Smooth muscle cell (in vitro differentiated cells): ENCODE data around the gene ZNF624. TPM values are rescaled to one million over a fixed set of nuclear protein-coding genes. Genes with fewer than 3 reads are reported as not detected.

ENCODE experiments used
- DNase-seq: peaks from one replicate; lab custom pipeline; 2025; ENCODE audit not compliant: unreplicated experiment; lab: John Stamatoyannopoulos, UW
- H2AFZ ChIP-seq: fragments of 200-600 bp; sonication (generic); 2 replicates; pipeline ENCODE4 v1.6.0; 2016; ENCODE audit warnings: antibody characterized with exemption, low read depth, mild to moderate bottlenecking
- H3F3A ChIP-seq: fragments of 200-600 bp; sonication (generic); 2 replicates; pipeline ENCODE4 v1.6.0; 2017; ENCODE audit warnings: antibody characterized with exemption, low read depth
- H3K27ac ChIP-seq: fragments of 200-600 bp; sonication (generic); 2 replicates; pipeline ENCODE4 v1.5.1; 2016; ENCODE audit warnings: low read depth, mild to moderate bottlenecking
- H3K27me3 ChIP-seq: fragments of 200-600 bp; sonication (generic); 2 replicates; pipeline ENCODE4 v1.6.1; 2016; ENCODE audit warnings: low read depth, mild to moderate bottlenecking
- H3K36me3 ChIP-seq: fragments of 200-600 bp; sonication (generic); 2 replicates; pipeline ENCODE4 v1.5.1; 2016; ENCODE audit warnings: low read depth
- H3K4me1 ChIP-seq: fragments of 200-600 bp; sonication (generic); 2 replicates; pipeline ENCODE4 v1.5.1; 2016; ENCODE audit warnings: low read depth
- H3K4me2 ChIP-seq: fragments of 200-600 bp; sonication (generic); 2 replicates; pipeline ENCODE4 v1.6.0; 2016; ENCODE audit warnings: mild to moderate bottlenecking
- H3K4me3 ChIP-seq: fragments of 200-600 bp; sonication (generic); 2 replicates; pipeline ENCODE4 v1.5.1; 2016; ENCODE audit warnings: mild to moderate bottlenecking
- H3K79me2 ChIP-seq: fragments of 200-600 bp; sonication (generic); 2 replicates; pipeline ENCODE4 v1.6.0; 2016; ENCODE audit warnings: low read depth, mild to moderate bottlenecking
- H3K9ac ChIP-seq: fragments of 200-600 bp; sonication (generic); 2 replicates; pipeline ENCODE4 v1.6.0; 2016; ENCODE audit warnings: low read depth
- H3K9me3 ChIP-seq: fragments of 200-600 bp; sonication (generic); replicated peaks from 2 replicates; pipeline ENCODE4 v1.5.1; 2016; ENCODE audit warnings: low read depth
- H4K20me1 ChIP-seq: fragments of 200-600 bp; sonication (generic); 2 replicates; pipeline ENCODE4 v1.6.0; 2016; ENCODE audit warnings: low read depth
- WGBS: methylation state at CpG from one replicate; pipeline ENCODE4 v1.1.7; 2016; ENCODE audit warnings: low lambda C conversion rate; 5-methylcytosine and 5-hydroxymethylcytosine counted together
- polyA plus RNA-seq: library from polyadenylated mRNA; unstranded; fragments of >200 nt; fragmentation: Nextera tagmentation; extraction: Ambion mirVana; gene quantifications from 2 replicates; pipeline ENCODE4 v1.2.1, GENCODE V29; 2016
- total RNA-seq: library from RNA; depleted of rRNA; stranded (reverse); fragments of >200 nt; gene quantifications from 2 replicates; pipeline ENCODE4 v1.2.3, GENCODE V29; 2014
- TF ChIP-seq, protein P1 (sequence below): fragments of 200-600 bp; sonication (generic); IDR thresholded peaks from 2 replicates; pipeline ENCODE4 v1.5.1; 2017; ENCODE audit warnings: borderline replicate concordance, mild to moderate bottlenecking, antibody characterized with exemption; ENCODE audit not compliant: insufficient read depth, poor library complexity, severe bottlenecking

Gene ZNF624
- total and polyA plus RNA-seq, 2 experiments from 2014 or later, result 3.6 to 13.0 TPM

DNA sequence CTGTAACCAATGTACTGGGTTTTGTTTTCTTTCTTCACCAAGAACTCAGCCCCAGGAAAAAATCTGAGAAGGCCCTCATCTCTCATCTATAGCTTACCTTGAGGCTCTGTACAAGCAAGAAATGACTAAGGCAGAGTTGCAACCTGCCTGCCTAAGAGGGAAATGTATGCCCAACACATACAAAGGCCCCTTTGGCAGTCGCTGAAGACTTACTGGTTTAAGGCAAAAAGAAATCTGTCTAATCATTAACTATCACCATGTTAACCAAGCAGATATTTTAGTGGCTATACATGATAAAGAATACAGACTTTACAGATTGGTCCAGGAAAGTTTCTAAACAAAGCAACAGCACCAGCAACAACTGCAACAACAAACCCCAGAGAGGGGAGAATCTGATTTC is 14.2 kb downstream of the ZNF624 start:
- H3F3A ChIP-seq, result no peaks in the 10 kb centered on the region
- no peak overlapping the region for H3K9ac ChIP-seq
- no peak overlapping the region for H2AFZ ChIP-seq
- no peak overlapping the region for H3K4me2 ChIP-seq
- no peak overlapping the region for H3K4me3 ChIP-seq
- H3K27ac ChIP-seq, result no peak overlapping the region
- 88% methylated on average over 1 of the region's 1 CpG for WGBS
- no peaks in the 10 kb centered on the region for H3K27me3 ChIP-seq
- DNase-seq, result no peak
- no peaks in the 10 kb centered on the region for H4K20me1 ChIP-seq
- H3K9me3 ChIP-seq, result no peaks in the 10 kb centered on the region
- peaks cover 18% of the 10 kb centered on the region for H3K36me3 ChIP-seq
- peaks cover 28% of the 10 kb centered on the region for H3K79me2 ChIP-seq
- no peaks in the 10 kb centered on the region for H3K4me1 ChIP-seq
- TF ChIP-seq, protein P1, sequence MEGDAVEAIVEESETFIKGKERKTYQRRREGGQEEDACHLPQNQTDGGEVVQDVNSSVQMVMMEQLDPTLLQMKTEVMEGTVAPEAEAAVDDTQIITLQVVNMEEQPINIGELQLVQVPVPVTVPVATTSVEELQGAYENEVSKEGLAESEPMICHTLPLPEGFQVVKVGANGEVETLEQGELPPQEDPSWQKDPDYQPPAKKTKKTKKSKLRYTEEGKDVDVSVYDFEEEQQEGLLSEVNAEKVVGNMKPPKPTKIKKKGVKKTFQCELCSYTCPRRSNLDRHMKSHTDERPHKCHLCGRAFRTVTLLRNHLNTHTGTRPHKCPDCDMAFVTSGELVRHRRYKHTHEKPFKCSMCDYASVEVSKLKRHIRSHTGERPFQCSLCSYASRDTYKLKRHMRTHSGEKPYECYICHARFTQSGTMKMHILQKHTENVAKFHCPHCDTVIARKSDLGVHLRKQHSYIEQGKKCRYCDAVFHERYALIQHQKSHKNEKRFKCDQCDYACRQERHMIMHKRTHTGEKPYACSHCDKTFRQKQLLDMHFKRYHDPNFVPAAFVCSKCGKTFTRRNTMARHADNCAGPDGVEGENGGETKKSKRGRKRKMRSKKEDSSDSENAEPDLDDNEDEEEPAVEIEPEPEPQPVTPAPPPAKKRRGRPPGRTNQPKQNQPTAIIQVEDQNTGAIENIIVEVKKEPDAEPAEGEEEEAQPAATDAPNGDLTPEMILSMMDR, result no peak

DNA sequence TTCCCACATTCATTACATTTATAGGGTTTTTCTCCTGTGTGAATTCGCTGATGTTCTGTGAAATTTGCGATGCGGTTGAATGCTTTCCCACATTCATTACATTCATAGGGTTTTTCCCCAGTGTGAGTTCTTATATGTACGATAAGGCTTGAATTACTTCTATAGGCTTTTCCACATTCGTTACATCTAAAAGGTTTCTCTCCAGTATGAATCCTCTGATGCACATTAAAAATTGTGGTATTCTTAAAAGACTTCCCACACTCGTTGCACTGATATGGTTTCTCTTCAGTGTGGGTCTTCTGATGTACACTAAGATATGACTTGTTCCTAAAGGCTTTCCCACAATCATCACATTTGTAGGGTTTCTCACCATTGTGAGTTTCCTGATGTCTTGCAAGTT is 30.4 kb downstream of the ZNF624 start:
- H3K36me3 ChIP-seq, result peaks cover 76% of the 10 kb centered on the region
- no peak for DNase-seq
- H3K79me2 ChIP-seq, result no peaks in the 10 kb centered on the region
- no peaks in the 10 kb centered on the region for H3K4me1 ChIP-seq
- H3K4me3 ChIP-seq, result no peak overlapping the region
- H3F3A ChIP-seq, result no peaks in the 10 kb centered on the region
- no peak overlapping the region for H3K27ac ChIP-seq
- no peak overlapping the region for H3K9ac ChIP-seq
- no peaks in the 10 kb centered on the region for H4K20me1 ChIP-seq
- no peak overlapping the region for H2AFZ ChIP-seq
- H3K9me3 ChIP-seq, result peaks cover 77% of the 10 kb centered on the region
- TF ChIP-seq, protein P1, result no peak
- WGBS, result 99% methylated on average over 6 of the region's 6 CpGs
- no peaks in the 10 kb centered on the region for H3K27me3 ChIP-seq
- no peak overlapping the region for H3K4me2 ChIP-seq

DNA sequence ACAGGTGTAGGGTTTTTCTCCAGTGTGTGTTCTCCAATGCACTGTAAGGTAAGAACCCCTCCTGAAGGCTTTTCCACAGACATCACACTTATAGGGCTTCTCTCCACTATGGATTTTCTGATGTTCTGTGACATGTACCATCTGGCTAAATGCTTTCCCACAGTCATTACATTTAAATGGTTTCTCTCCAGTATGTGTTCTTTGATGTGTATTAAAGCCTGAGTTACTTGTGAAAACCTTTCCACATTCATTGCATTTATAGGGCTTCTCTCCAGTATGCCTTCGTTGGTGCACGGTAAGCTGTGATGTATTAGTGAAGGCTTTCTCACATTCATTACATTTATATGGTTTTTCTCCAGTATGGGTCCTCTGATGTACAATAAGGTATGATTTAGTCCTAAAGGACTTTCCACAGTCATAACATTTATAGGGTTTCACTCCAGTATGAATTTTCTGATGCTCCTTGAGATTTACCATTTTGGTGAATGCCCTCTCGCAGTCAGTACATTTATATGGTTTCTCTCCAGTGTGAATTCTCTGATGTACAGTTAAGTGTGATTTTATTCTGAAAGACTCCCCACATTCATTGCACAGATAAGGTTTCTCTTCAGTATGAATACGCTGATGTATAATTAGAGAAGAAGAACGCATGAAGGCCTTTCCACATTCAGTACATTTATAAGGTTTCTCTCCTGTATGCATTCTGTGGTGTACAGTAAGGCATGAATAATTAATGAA is 30.9 kb downstream of the ZNF624 start:
- WGBS, result 98% methylated on average over 5 of the region's 5 CpGs
- Histone ChIP-seq H3K36me3 (peaks cover 70% of the 10 kb centered on the region), H3K9ac (no peak overlapping the region), H3K27ac (no peak overlapping the region), H3K79me2 (no peaks in the 10 kb centered on the region), H4K20me1 (no peaks in the 10 kb centered on the region), H3F3A (no peaks in the 10 kb centered on the region), H3K27me3 (no peaks in the 10 kb centered on the region), H3K4me2 (no peak overlapping the region), H3K4me1 (no peaks in the 10 kb centered on the region), H3K9me3 (peaks cover 76% of the 10 kb centered on the region), H3K4me3 (no peak overlapping the region), H2AFZ (no peak overlapping the region)
- TF ChIP-seq, protein P1, result no peak
- DNase-seq, result no peak
